GM10266 (cell line): Measurements from ENCODE around the gene UBE2R2.
"Not testable (repeated sequence)": the region's sequence is repeated elsewhere in the genome, so short reads cannot be mapped to it uniquely, and the experiment has no call there.

ENCODE experiments used
- DNase-seq: peaks from one replicate; pipeline ENCODE4 v3.0.0; 2012; ENCODE audit errors: extremely low spot score
- TF ChIP-seq, protein P1 (sequence below): IDR thresholded peaks from 2 replicates; pipeline ENCODE4 v1.5.1; 2012; ENCODE audit warnings: mild to moderate bottlenecking, low read depth; ENCODE audit not compliant: control insufficient read depth, insufficient read depth; ENCODE audit errors: missing control alignments

Gene UBE2R2

DNA sequence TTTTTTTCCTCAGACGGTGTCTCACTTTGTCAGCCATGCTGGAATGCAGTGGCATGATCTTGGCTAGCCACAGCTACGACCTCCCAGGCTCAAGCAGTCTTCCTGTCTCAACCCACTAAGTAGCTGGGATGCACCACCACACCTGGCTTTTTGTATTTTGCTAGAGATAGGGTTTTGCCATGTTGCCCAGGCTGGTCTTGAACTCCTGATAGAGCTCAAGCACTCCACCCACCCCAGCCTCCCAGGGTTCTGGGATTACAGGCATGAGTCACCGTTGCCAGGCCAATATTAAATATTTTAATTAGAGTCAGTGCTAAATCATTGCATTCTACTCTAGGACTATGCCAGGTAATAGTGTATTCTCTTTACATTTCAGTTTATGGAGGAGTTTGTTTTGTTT lies 41.5 kb downstream of the UBE2R2 start:
- TF ChIP-seq, protein P1, sequence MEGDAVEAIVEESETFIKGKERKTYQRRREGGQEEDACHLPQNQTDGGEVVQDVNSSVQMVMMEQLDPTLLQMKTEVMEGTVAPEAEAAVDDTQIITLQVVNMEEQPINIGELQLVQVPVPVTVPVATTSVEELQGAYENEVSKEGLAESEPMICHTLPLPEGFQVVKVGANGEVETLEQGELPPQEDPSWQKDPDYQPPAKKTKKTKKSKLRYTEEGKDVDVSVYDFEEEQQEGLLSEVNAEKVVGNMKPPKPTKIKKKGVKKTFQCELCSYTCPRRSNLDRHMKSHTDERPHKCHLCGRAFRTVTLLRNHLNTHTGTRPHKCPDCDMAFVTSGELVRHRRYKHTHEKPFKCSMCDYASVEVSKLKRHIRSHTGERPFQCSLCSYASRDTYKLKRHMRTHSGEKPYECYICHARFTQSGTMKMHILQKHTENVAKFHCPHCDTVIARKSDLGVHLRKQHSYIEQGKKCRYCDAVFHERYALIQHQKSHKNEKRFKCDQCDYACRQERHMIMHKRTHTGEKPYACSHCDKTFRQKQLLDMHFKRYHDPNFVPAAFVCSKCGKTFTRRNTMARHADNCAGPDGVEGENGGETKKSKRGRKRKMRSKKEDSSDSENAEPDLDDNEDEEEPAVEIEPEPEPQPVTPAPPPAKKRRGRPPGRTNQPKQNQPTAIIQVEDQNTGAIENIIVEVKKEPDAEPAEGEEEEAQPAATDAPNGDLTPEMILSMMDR = no peak
- no peak for DNase-seq

DNA sequence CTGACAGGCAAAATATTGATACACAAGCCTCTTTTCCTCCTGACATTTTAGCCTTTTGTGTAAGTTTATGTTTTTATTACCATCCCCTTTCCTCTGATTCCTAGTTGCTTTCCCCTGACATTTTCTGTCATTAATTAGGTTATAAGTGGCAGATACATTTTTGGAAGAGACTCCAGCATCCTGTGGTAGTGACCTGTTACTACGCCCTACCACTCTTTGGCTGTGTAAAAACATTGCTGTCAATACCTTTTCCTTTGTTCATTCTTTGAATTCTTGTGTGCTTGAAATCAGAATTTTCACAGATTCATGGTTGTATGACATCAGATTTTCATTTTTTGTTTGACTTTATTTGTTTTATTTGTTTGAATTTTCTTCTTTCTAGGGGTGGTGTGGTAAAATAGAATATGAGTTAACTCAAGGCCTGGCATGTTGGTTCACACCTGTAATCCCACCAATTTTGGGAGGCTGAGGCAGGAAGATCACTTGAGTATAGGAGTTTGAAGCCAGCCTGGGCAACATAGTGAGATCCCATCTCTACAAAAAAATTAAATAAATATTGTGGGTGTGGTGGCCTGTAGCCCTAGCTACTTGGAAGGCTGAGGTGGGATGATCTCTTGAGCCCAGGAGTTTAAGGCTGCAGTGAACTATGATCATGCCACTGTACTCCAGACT lies 43.4 kb downstream of the UBE2R2 start:
- TF ChIP-seq, protein P1 = no peak
- no peak for DNase-seq

DNA sequence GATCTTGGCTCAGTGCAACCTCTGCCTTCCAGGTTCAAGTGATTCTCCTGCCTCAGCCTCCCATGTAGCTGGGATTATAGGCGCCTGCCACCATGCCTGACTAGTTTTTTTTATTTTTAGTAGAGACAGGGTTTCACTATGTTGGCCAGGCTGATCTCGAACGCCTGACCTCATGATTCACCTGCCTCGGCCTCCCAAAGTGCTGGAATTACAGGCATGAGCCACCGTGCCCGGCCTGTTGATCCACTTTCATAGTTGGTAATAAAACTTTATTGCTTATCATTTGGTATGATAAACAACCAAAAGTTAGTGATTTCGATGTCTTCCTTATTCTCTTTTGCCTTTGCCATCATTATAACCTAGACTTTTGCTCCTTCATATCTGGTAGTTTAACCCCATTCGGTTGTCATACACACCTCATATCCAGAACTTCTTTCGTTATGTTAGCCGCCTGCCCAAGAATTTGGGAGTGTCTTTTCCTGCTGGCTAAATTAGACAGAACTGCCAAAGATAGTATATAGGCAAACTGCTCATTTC lies 45.0 kb downstream of the UBE2R2 start:
- DNase-seq = no peak
- TF ChIP-seq, protein P1 = no peak

DNA sequence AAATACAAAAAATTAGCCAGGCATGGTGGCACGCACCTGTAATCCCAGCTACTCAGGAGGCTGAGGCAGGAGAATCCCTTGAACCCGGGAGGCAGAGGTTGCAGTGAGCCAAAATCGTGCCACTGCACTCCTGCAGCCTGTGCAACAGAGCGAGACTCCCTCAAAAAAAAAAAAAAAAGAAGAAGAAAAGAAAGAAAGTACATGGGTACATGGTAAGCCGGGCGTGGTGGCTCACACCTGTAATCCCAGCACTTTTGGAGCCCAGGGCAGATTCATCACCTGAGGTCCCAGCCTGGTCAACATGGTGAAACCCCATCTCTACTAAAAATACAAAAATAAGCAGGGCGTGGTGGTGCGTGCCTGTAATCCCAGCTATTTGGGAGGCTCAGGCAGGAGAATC lies 46.1 kb downstream of the UBE2R2 start:
- not testable (repeated sequence) for DNase-seq

DNA sequence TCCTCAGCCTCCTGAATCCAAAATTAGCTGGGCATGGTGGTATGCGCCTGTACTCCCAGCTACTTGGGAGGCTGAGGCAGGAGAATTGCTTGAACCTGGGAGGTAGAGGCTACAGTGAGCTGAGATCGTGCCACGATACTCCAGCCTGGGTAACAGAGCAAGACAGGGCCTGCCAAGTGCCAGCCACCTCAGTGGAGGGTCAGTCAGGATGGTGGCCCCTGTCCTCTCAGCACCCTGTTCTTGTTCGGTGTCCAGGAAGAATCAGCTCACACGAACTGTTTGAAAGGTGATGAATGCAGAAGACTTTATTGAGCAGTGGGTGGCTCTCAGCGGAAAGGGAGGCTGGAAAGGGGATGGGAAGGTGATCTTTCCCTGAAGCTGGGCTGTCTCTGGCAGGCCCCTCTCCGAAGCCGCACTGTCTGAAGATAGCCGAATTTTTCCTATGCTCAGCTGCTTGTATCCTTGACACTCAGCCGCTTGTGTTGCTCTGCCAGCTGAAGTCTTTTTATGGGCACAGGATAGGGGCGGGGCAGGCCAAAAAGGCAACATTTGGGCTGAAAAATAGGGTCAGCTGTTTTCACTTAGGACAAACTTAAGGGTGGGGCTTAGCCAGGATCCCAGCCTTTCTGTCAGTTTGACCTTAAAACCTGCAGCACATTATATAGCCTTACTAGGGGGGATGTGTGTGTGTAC lies 50.9 kb downstream of the UBE2R2 start:
- TF ChIP-seq, protein P1 = no peak
- DNase-seq = no peak

DNA sequence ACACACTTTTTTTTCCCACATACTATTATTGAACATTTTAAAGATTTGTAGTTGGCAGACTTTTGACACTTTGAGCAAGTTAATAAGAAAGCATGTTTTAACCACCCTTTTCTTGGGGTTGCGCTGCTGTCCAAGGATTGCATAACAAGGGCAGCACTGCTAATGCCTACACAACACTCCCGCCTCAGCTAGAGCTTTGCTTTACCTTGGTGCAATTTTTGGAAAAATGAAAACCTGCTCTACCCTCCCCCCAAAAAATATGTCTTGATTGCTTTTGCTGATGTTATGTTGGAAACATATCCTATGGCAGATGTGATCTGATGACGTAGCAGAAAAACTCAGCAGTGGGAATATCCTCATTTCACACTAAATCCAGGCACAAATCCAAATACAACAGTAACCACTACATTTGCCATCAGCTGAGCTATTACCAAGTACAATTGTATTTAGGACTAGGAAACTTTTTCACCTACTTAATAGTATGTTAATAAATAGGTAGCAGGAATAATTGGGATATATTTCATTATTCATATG lies 51.5 kb downstream of the UBE2R2 start:
- TF ChIP-seq, protein P1 = no peak
- DNase-seq = no peak

DNA sequence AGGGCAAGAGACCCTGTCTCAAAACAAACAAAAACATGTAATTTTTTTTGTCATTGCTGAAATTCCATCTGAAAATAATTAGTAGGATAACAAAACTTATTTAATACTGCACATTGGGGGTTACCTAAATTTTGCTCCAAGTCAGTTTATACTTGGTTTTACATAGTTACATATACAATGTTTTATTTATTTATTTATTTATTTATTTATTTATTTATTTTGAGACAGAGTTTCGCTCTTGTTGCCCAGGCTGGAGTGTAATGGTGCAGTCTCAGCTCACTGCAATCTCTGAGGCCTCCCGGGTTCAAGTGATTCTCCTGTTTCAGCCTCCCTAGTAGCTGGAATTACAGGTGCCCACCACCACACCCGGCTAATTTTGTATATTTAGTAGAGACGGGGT lies 52.3 kb downstream of the UBE2R2 start:
- DNase-seq = not testable (repeated sequence)

DNA sequence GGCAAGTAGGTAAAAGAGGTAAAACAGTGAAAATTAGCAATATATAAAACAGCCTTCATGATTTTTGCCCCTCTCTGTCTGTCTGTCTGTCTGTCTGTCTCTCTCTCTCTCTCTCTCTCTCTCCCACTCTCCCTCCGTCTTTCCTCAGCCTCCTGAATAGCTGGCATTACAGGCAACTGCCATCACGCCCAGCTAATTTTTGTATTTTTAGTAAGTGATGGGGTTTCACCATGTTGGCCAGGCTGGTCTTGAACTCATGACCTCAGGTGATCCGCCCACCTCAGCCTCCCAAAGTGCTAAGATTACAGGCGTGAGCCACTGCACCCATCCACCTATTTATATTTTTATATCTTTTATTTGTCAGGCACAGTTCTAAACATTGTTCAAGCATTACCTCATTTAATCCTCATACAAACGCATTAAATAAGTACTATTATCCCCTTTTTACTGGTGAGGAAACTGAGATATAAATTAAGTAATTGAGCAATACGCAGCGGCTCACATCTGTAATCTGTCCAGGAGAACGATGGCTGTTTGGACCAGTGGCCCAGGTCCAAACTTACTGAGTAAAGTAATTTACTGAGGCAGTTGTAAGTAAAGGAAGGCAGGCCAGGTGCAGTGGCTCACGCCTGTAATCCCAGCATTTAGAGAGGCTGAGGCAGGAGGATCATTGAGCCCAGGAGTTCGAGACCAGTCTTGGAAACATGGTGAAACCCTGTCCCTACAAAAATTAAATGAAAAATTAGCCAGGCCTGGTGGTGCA lies 60.9 kb downstream of the UBE2R2 start:
- no peak for DNase-seq
- TF ChIP-seq, protein P1 = no peak
